HCEC 1CT (cell line): ENCODE measurements around the gene MOB3A.

Experiments used
- DNase-seq: peaks from one replicate; pipeline ENCODE4 v3.0.0-alpha.2; 2017

Gene MOB3A

GRCh38 chr19:2122982-2123381 lies 26.9 kb upstream of the MOB3A start:
- no peak for DNase-seq

- no peak for DNase-seq
These were observed 26.1 kb upstream of the MOB3A start for GRCh38 chr19:2122251-2122650.

GRCh38 chr19:2121416-2122051 lies 25.4 kb upstream of the MOB3A start:
- no peak for DNase-seq

- DNase-seq: no peak
These were observed 24.7 kb upstream of the MOB3A start for GRCh38 chr19:2120821-2121220.

- no peak for DNase-seq
These were observed 24.0 kb upstream of the MOB3A start for GRCh38 chr19:2119921-2120785.

- DNase-seq: no peak
These were observed 22.3 kb upstream of the MOB3A start for GRCh38 chr19:2118438-2118837.

GRCh38 chr19:2117215-2117960 lies 21.3 kb upstream of the MOB3A start:
- DNase-seq: no peak

GRCh38 chr19:2116507-2116906 lies 20.4 kb upstream of the MOB3A start:
- DNase-seq: no peak

GRCh38 chr19:2115911-2116426 lies 19.8 kb upstream of the MOB3A start:
- DNase-seq: no peak

GRCh38 chr19:2115324-2115723 lies 19.2 kb upstream of the MOB3A start:
- no peak for DNase-seq

GRCh38 chr19:2114821-2115220 lies 18.7 kb upstream of the MOB3A start:
- DNase-seq: no peak

GRCh38 chr19:2114218-2114617 lies 18.1 kb upstream of the MOB3A start:
- no peak for DNase-seq

GRCh38 chr19:2113439-2114211 lies 17.5 kb upstream of the MOB3A start:
- DNase-seq: no peak

GRCh38 chr19:2112516-2113320 lies 16.6 kb upstream of the MOB3A start:
- DNase-seq: no peak

GRCh38 chr19:2111886-2112285 lies 15.8 kb upstream of the MOB3A start:
- DNase-seq: no peak

GRCh38 chr19:2111425-2111824 lies 15.3 kb upstream of the MOB3A start:
- DNase-seq: no peak

- DNase-seq: no peak
These were observed 14.7 kb upstream of the MOB3A start for GRCh38 chr19:2110822-2111221.

- no peak for DNase-seq
These were observed 13.1 kb upstream of the MOB3A start for GRCh38 chr19:2109046-2109864.

- DNase-seq: no peak
These were observed 12.3 kb upstream of the MOB3A start for GRCh38 chr19:2108251-2109016.

GRCh38 chr19:2103045-2103707 lies 7.0 kb upstream of the MOB3A start:
- no peak for DNase-seq
